Measurements from ENCODE around the gene GRID2. TPM values are rescaled to one million over a fixed set of nuclear protein-coding genes. Genes with fewer than 3 reads are reported as not detected.

The GRID2 gene
- total RNA-seq, 2 donors from 2014 or later: 27.3 to 40.4 TPM

DNA sequence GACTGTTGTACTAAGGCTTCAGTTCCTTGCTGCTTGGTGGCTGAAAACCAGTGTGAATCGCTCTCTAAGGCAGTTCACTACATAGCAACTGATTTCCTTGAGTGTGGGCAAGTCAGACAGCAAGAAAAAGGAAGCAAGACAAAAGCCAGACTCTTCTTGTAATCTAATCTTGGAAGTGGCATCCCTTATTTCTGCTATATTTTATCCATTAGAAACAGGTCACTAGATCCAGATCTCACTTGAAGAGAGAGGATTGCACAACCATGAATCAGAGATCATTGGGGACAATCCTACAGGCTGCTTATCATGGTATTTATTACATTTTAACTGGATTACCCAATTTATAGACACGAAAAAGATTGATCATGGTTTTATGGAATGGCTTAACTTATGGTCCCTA lies 684.5 kb downstream of the GRID2 start:
- no peaks in the 10 kb centered on the region for H3K36me3 Mint-ChIP-seq (ENCODE audit: low read depth)
- no peaks in the 10 kb centered on the region for H3K9me3 Mint-ChIP-seq
- no peak for DNase-seq
- 98 to 100% methylated on average over 1 to 2 of the region's 2 CpGs for WGBS, 2 experiments (ENCODE audit: insufficient coverage in 1 of 2, insufficient read length in 1 of 2)
- no peak overlapping the region for H3K27ac Mint-ChIP-seq
- Histone ChIP-seq H3K9me3 (ENCODE audit: control insufficient read depth, low read length) (no peaks in the 10 kb centered on the region), H3K36me3 (ENCODE audit: control insufficient read depth, insufficient read depth, low read length) (no peaks in the 10 kb centered on the region), H3K4me3 (ENCODE audit: low read length) (no peak overlapping the region), H3K27ac (ENCODE audit: low read depth, low read length) (no peak overlapping the region), H3K9ac (ENCODE audit: extremely low read depth, low read length, poor library complexity, severe bottlenecking) (no peak overlapping the region), H3K27me3 (ENCODE audit: control insufficient read depth, insufficient read depth, low read length, poor library complexity, severe bottlenecking) (no peaks in the 10 kb centered on the region), H3K4me1 (ENCODE audit: control insufficient read depth, insufficient read depth, low read length) (no peaks in the 10 kb centered on the region)
- H3K4me1 Mint-ChIP-seq: no peaks in the 10 kb centered on the region
- H3K4me3 Mint-ChIP-seq: no peak overlapping the region
- H3K27me3 Mint-ChIP-seq (ENCODE audit: insufficient read depth): no peaks in the 10 kb centered on the region
- TF ChIP-seq, protein P1, sequence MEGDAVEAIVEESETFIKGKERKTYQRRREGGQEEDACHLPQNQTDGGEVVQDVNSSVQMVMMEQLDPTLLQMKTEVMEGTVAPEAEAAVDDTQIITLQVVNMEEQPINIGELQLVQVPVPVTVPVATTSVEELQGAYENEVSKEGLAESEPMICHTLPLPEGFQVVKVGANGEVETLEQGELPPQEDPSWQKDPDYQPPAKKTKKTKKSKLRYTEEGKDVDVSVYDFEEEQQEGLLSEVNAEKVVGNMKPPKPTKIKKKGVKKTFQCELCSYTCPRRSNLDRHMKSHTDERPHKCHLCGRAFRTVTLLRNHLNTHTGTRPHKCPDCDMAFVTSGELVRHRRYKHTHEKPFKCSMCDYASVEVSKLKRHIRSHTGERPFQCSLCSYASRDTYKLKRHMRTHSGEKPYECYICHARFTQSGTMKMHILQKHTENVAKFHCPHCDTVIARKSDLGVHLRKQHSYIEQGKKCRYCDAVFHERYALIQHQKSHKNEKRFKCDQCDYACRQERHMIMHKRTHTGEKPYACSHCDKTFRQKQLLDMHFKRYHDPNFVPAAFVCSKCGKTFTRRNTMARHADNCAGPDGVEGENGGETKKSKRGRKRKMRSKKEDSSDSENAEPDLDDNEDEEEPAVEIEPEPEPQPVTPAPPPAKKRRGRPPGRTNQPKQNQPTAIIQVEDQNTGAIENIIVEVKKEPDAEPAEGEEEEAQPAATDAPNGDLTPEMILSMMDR (conservative IDR thresholded peaks at IDR 0.05): no peak

DNA sequence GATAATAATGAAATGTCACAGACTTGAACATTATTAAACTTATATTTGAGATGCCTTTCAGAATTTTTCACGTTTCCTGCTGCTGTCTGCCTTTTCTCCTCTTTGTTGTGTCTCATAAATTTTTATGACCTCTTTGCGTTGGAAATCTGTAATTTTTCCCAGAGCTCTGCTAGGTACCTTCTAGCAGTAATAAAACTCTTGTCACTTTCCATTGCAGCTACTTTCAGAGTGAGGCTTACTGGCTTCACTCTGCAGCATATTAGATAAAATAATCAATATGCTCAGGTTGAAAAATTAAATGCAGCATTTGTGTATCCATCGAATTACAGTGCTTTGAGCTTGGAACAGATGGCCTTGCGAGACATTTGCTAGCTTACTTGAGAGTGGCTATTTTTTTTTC lies 689.0 kb downstream of the GRID2 start:
- Histone ChIP-seq H3K4me3 (ENCODE audit: low read length) (no peak overlapping the region), H3K27me3 (ENCODE audit: control insufficient read depth, insufficient read depth, low read length, poor library complexity, severe bottlenecking) (no peaks in the 10 kb centered on the region), H3K9me3 (ENCODE audit: control insufficient read depth, low read length) (no peaks in the 10 kb centered on the region), H3K36me3 (ENCODE audit: control insufficient read depth, insufficient read depth, low read length) (no peaks in the 10 kb centered on the region), H3K4me1 (ENCODE audit: control insufficient read depth, insufficient read depth, low read length) (no peaks in the 10 kb centered on the region), H3K9ac (ENCODE audit: extremely low read depth, low read length, poor library complexity, severe bottlenecking) (no peak overlapping the region), H3K27ac (ENCODE audit: low read depth, low read length) (no peak overlapping the region)
- no peak overlapping the region for H3K27ac Mint-ChIP-seq
- H3K27me3 Mint-ChIP-seq (ENCODE audit: insufficient read depth): no peaks in the 10 kb centered on the region
- DNase-seq: no peak
- no peak overlapping the region for H3K4me3 Mint-ChIP-seq
- no peaks in the 10 kb centered on the region for H3K9me3 Mint-ChIP-seq
- WGBS, 2 experiments (ENCODE audit: insufficient coverage in 1 of 2, insufficient read length in 1 of 2): 90 to 92% methylated on average over 2 to 4 of the region's 4 CpGs
- H3K36me3 Mint-ChIP-seq (ENCODE audit: low read depth): no peaks in the 10 kb centered on the region
- no peaks in the 10 kb centered on the region for H3K4me1 Mint-ChIP-seq
- TF ChIP-seq, protein P1 (conservative IDR thresholded peaks at IDR 0.05): no peak

DNA sequence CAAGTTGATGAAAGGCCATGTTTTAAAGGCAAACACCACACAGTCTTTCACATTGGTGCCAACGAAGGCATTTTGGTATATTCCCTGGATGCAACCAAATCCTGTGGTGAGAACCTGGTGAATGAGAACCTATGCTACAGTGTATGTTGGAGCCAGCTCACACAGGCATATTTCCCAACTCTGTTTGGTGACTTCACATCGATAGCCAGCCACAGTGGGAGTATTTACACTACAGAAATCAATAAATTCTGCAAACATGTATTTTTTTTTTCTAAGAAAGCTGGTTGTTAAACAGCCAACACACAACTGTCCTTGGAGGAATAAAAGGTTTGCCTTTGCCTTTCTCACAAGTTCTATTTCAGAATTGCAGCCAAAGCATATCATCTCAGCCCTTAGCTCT lies 691.0 kb downstream of the GRID2 start:
- Mint-ChIP-seq H3K27ac (no peak overlapping the region), H3K36me3 (ENCODE audit: low read depth) (no peaks in the 10 kb centered on the region), H3K27me3 (ENCODE audit: insufficient read depth) (no peaks in the 10 kb centered on the region), H3K4me1 (no peaks in the 10 kb centered on the region), H3K4me3 (no peak overlapping the region), H3K9me3 (no peaks in the 10 kb centered on the region)
- H3K9me3 ChIP-seq (ENCODE audit: control insufficient read depth, low read length): no peaks in the 10 kb centered on the region
- 83 to 86% methylated on average over 1 to 2 of the region's 2 CpGs for WGBS, 2 experiments (ENCODE audit: insufficient coverage in 1 of 2, insufficient read length in 1 of 2)
- TF ChIP-seq, protein P1 (conservative IDR thresholded peaks at IDR 0.05): no peak
- no peaks in the 10 kb centered on the region for H3K27me3 ChIP-seq (ENCODE audit: control insufficient read depth, insufficient read depth, low read length, poor library complexity, severe bottlenecking)
- no peak overlapping the region for H3K27ac ChIP-seq (ENCODE audit: low read depth, low read length)
- H3K4me1 ChIP-seq (ENCODE audit: control insufficient read depth, insufficient read depth, low read length): no peaks in the 10 kb centered on the region
- no peaks in the 10 kb centered on the region for H3K36me3 ChIP-seq (ENCODE audit: control insufficient read depth, insufficient read depth, low read length)
- H3K4me3 ChIP-seq (ENCODE audit: low read length): no peak overlapping the region
- no peak for DNase-seq
- H3K9ac ChIP-seq (ENCODE audit: extremely low read depth, low read length, poor library complexity, severe bottlenecking): no peak overlapping the region
